Glutamatergic neuron (in vitro differentiated cells): ENCODE measurements around the gene CARD14. TPM values are rescaled to one million over a fixed set of nuclear protein-coding genes. Genes with fewer than 3 reads are reported as not detected.

Experiments used
- DNase-seq: peaks from one replicate; pipeline ENCODE4 v3.0.0; 2022
- H3K27ac Mint-ChIP-seq: one replicate; pipeline ENCODE4 v1.8.0; 2020; ENCODE audit warnings: mild to moderate bottlenecking, mixed read lengths, inconsistent platforms; ENCODE audit not compliant: unreplicated experiment
- H3K27me3 Mint-ChIP-seq: one replicate; pipeline ENCODE4 v1.8.0; 2020; ENCODE audit warnings: mild to moderate bottlenecking, moderate library complexity, mixed read lengths, inconsistent platforms; ENCODE audit not compliant: unreplicated experiment
- H3K36me3 Mint-ChIP-seq: one replicate; pipeline ENCODE4 v1.8.0; 2020; ENCODE audit warnings: mild to moderate bottlenecking, mixed read lengths, inconsistent platforms; ENCODE audit not compliant: unreplicated experiment
- H3K4me1 Mint-ChIP-seq: one replicate; pipeline ENCODE4 v1.8.0; 2020; ENCODE audit warnings: mild to moderate bottlenecking, low read depth, mixed read lengths, inconsistent platforms; ENCODE audit not compliant: unreplicated experiment
- H3K4me3 Mint-ChIP-seq: one replicate; pipeline ENCODE4 v1.8.0; 2020; ENCODE audit warnings: mild to moderate bottlenecking, mixed read lengths, inconsistent platforms; ENCODE audit not compliant: unreplicated experiment
- H3K9me3 Mint-ChIP-seq: one replicate; pipeline ENCODE4 v1.8.0; 2020; ENCODE audit warnings: mild to moderate bottlenecking, moderate library complexity, mixed read lengths, inconsistent platforms; ENCODE audit not compliant: unreplicated experiment
- long read RNA-seq: library from polyadenylated mRNA; unstranded; transcript quantifications from one replicate; pipeline ENCODE4 v2.0.0, GENCODE V29; 2020; ENCODE audit not compliant: unreplicated experiment
- total RNA-seq: library from RNA; stranded (reverse); fragmentation: NEBNext Ultra II Directional; extraction: Animal tissue kit (Norgen Biotek cat#: 25700); gene quantifications from one replicate; pipeline ENCODE4 v1.2.1, GENCODE V29; 2021; ENCODE audit not compliant: unreplicated experiment
- TF ChIP-seq, protein P1 (sequence below): fragments of 200-600 bp; sonication (generic); IDR thresholded peaks from one replicate; pipeline ENCODE4 v1.5.0; 2021; ENCODE audit not compliant: partially characterized antibody, unreplicated experiment

Gene CARD14
- total RNA-seq, result 1.1 TPM
- long read RNA-seq, result 0 reads

DNA sequence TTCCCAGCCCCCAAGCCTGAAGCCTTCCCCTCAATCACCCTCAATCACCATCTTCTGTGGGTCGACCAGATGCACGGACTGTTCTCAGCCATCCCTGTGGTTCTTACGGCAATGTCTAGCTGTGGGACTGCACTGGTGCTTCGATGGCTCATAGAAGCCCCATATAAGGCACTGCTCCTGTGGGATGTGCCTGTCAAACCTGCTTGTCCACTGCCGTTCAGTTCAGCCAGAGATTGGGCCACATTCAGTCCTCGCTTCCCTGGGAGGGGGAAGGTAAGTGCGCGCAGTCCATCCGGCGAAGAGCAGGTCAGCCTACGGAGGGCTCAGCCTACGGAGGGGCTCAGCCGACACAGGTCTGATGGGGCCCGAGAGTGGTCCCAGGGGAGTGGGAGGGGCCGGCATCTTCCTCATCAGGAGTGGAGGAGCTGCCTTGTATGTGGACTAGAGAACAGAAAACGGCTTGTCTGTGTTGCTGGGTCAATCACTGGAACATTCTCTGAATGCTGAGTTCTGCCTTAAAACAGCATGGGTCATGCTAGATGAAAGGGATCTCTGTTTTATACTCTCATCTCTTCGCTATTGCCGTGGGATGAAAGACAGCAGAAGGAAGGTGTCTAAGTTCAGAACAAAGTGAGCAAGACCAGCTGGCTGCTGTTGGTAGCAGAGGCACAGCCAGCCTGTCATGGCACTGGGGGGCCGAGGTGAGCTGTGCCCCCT lies at the start of gene CARD14:
TSS of gene CARD14 (plus strand) at position 247 of the 717 bp plus-strand sequence. CDS start 11,409 bp downstream, outside the sequence.
- H3K4me3 Mint-ChIP-seq, result no peak within 1 kb of the TSS
- H3K4me1 Mint-ChIP-seq, result peaks cover 2% of the 10 kb centered on the region
- no peak within 1 kb of the TSS for H3K27ac Mint-ChIP-seq
- H3K36me3 Mint-ChIP-seq, result peaks cover 7% of the 10 kb centered on the region
- no peaks in the 10 kb centered on the region for H3K9me3 Mint-ChIP-seq
- TF ChIP-seq, protein P1, sequence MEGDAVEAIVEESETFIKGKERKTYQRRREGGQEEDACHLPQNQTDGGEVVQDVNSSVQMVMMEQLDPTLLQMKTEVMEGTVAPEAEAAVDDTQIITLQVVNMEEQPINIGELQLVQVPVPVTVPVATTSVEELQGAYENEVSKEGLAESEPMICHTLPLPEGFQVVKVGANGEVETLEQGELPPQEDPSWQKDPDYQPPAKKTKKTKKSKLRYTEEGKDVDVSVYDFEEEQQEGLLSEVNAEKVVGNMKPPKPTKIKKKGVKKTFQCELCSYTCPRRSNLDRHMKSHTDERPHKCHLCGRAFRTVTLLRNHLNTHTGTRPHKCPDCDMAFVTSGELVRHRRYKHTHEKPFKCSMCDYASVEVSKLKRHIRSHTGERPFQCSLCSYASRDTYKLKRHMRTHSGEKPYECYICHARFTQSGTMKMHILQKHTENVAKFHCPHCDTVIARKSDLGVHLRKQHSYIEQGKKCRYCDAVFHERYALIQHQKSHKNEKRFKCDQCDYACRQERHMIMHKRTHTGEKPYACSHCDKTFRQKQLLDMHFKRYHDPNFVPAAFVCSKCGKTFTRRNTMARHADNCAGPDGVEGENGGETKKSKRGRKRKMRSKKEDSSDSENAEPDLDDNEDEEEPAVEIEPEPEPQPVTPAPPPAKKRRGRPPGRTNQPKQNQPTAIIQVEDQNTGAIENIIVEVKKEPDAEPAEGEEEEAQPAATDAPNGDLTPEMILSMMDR, result no peak
- peak; percentile 43 for DNase-seq
- peaks cover 6% of the 10 kb centered on the region for H3K27me3 Mint-ChIP-seq

GRCh38 chr17:80122026-80122575 lies 47.7 kb upstream of the CARD14 start:
- Mint-ChIP-seq H3K27ac (no peak overlapping the region), H3K9me3 (peaks cover 14% of the 10 kb centered on the region), H3K36me3 (no peaks in the 10 kb centered on the region), H3K4me3 (no peak overlapping the region), H3K27me3 (peaks cover 8% of the 10 kb centered on the region), H3K4me1 (peaks cover 24% of the 10 kb centered on the region)
- TF ChIP-seq, protein P1, result no peak
- DNase-seq, result no peak

GRCh38 chr17:80122926-80123505 lies 46.8 kb upstream of the CARD14 start:
- Mint-ChIP-seq H3K9me3 (peaks cover 12% of the 10 kb centered on the region), H3K36me3 (no peaks in the 10 kb centered on the region), H3K4me3 (no peak overlapping the region), H3K27ac (no peak overlapping the region), H3K4me1 (peaks cover 21% of the 10 kb centered on the region), H3K27me3 (peaks cover 8% of the 10 kb centered on the region)
- TF ChIP-seq, protein P1, result no peak
- DNase-seq, result no peak

DNA sequence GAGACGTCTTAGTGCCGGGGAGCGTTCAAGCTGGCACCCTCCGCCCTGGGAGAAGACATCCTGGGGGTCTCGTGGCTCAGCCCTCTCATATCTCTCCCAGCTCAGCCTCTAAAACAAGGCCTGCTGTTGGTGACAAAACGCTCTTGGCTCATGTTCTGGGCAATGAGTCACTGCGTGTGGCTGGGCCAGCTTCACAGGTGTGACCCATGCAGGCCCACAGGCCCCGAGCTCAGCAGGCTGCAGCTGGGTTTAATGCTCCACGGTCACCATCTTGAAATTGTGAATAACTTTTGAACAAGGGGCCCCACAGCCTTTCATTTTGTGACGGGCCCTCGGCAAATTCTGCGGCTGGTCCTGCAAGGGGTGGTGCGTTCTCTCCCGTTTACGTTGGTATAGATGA lies 46.0 kb upstream of the CARD14 start:
- H3K27ac Mint-ChIP-seq, result peak overlapping the region; percentile 89
- H3K27me3 Mint-ChIP-seq, result peaks cover 6% of the 10 kb centered on the region
- peaks cover 20% of the 10 kb centered on the region for H3K4me1 Mint-ChIP-seq
- TF ChIP-seq, protein P1, result no peak
- no peaks in the 10 kb centered on the region for H3K36me3 Mint-ChIP-seq
- DNase-seq, result no peak
- peak overlapping the region; percentile 50 for H3K4me3 Mint-ChIP-seq
- H3K9me3 Mint-ChIP-seq, result peaks cover 10% of the 10 kb centered on the region
